WI38 (cell line): Measurements from ENCODE around the gene TOMM20.

ENCODE experiments used
- H3K4me3 ChIP-seq: 2 replicates; pipeline ENCODE4 v1.5.1; 2011; ENCODE audit warnings: low read depth, mild to moderate bottlenecking, control low read depth, low read length
- TF ChIP-seq, protein P1 (sequence below): IDR thresholded peaks from 2 replicates; pipeline ENCODE4 v1.5.1; 2012; ENCODE audit warnings: low read depth, mild to moderate bottlenecking, control low read depth, low read length

Gene TOMM20

DNA sequence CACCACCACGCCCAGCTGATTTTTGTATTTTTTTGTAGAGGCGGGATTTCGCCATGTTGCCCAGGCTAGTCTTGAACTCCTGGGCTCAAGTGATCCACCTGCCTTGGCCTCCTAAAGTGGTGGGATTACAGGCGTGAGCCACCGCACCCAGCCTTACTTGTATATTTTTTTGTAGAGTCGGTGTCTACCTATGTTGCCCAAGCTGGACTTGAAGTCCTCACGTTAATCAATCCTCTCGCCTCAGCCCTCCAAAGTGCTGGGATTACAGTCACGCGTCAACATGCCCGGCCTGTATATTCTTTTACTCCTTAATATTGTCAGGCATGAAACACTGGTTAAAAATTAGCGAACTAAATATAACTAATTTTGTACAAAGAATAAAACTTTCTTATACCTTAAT lies 5.5 kb upstream of the TOMM20 start:
- H3K4me3 ChIP-seq = no peak overlapping the region
- TF ChIP-seq, protein P1, sequence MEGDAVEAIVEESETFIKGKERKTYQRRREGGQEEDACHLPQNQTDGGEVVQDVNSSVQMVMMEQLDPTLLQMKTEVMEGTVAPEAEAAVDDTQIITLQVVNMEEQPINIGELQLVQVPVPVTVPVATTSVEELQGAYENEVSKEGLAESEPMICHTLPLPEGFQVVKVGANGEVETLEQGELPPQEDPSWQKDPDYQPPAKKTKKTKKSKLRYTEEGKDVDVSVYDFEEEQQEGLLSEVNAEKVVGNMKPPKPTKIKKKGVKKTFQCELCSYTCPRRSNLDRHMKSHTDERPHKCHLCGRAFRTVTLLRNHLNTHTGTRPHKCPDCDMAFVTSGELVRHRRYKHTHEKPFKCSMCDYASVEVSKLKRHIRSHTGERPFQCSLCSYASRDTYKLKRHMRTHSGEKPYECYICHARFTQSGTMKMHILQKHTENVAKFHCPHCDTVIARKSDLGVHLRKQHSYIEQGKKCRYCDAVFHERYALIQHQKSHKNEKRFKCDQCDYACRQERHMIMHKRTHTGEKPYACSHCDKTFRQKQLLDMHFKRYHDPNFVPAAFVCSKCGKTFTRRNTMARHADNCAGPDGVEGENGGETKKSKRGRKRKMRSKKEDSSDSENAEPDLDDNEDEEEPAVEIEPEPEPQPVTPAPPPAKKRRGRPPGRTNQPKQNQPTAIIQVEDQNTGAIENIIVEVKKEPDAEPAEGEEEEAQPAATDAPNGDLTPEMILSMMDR = no peak

GRCh38 chr1:235133086-235133485 lies 4.4 kb upstream of the TOMM20 start:
- TF ChIP-seq, protein P1 = no peak
- H3K4me3 ChIP-seq = no peak overlapping the region

DNA sequence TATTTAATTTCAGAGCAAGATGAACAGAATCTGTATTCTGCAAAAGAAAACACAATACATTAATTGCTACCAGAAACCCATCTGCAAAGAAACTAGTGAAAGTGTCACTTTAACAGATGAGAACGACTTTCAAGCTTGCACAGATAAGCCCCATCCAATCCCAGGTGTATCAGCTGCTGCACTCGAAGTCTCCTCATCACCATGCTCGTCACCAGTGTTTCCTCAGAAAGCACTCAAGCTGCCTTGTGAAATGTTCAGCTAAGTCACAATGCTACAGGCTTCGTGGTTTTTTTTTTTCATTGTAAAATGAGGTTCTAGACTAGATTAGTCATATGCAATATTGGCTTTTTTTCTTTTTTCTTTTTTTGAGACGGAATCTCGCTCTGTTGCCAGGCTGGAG lies 3.3 kb upstream of the TOMM20 start:
- TF ChIP-seq, protein P1 = no peak
- H3K4me3 ChIP-seq = no peak overlapping the region

GRCh38 chr1:235130766-235131270 lies 2.2 kb upstream of the TOMM20 start:
- TF ChIP-seq, protein P1 = no peak
- H3K4me3 ChIP-seq = no peak overlapping the region

GRCh38 chr1:235129774-235130570 lies 1.3 kb upstream of the TOMM20 start:
- TF ChIP-seq, protein P1 = no peak
- H3K4me3 ChIP-seq = no peak overlapping the region

DNA sequence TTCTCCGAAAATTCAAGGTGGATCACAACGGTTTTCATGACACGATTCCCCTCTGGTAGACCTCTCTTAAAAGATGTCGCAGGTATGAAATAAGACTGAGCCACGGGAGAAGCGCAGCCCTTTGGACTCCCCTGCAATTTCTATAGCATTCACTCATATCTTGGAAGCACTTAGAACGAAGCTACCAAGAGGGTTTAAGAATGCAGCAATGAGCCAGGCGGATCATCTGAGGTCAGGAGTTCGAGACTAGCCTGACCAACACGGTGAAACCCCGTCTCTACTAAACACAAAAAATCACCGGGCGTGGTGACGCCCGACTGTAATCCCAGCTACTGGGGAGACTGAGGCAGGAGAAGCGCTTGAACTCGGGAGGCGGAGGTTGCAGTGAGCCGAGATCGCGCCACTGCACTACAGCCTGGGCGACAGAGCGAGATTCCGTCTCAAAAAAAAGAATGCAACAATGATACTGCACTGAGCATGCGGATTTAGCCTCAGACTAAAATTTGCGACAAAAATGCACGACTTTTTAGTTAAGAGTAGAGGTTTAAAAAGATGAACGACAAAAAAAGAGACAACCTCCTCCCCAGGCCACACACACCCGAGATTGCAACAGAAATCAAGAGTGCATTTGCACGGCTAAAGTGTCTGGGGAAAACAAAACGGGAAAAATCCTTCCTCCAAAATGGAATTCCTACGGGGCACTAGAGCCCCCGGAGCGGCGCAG lies 743 bp downstream of the TOMM20 start:
- H3K4me3 ChIP-seq = peak overlapping the region; percentile 99
- TF ChIP-seq, protein P1 = no peak

GRCh38 chr1:235127203-235127602 lies 1.4 kb downstream of the TOMM20 start:
- peak overlapping the region; percentile 99 for H3K4me3 ChIP-seq
- TF ChIP-seq, protein P1 = no peak
